GM12891 (cell line): Measurements from ENCODE around the gene POGLUT3.

Source experiments
- PAX5 ChIP-seq: IDR thresholded peaks from 2 replicates; pipeline ENCODE4 v1.6.1; 2011; ENCODE audit warnings: low read length, moderate library complexity, mild to moderate bottlenecking; ENCODE audit not compliant: insufficient read depth, severe bottlenecking
- POLR2A ChIP-seq: IDR thresholded peaks from 2 replicates; pipeline ENCODE4 v1.6.1; 2011; ENCODE audit warnings: low read depth, low read length, control low read depth
- POLR2AphosphoS5 ChIP-seq: IDR thresholded peaks from 2 replicates; pipeline ENCODE4 v1.6.1; 2011; ENCODE audit warnings: low read depth, low read length, control low read depth
- POU2F2 ChIP-seq: IDR thresholded peaks from 2 replicates; pipeline ENCODE4 v1.6.1; 2011; ENCODE audit warnings: low read depth, mild to moderate bottlenecking, control low read depth, low read length, moderate library complexity
- SPI1 ChIP-seq: IDR thresholded peaks from 2 replicates; pipeline ENCODE4 v1.6.1; 2011; ENCODE audit warnings: low read depth, low read length, control low read depth
- TAF1 ChIP-seq: IDR thresholded peaks from 2 replicates; pipeline ENCODE4 v1.6.1; 2011; ENCODE audit warnings: low read depth, low read length, control low read depth

GRCh38 chr11:108501396-108501795 is 3.2 kb upstream of the POGLUT3 start:
- TF ChIP-seq POLR2AphosphoS5 (no peak), POLR2A (no peak), TAF1 (no peak), PAX5 (no peak), SPI1 (no peak), POU2F2 (no peak)
